SK-N-MC (cell line): ENCODE results near the gene ATG3.
A peak's percentile ranks its signal among the peaks of the same experiment; 100 is the strongest.

Experiments used
- DNase-seq: peaks from one replicate; pipeline ENCODE4 v3.0.0-alpha.2; 2011; ENCODE audit warnings: low read depth, low spot score
- H3K27ac ChIP-seq: fragments of 200-600 bp; sonication (generic); 2 replicates; pipeline ENCODE4 v1.5.1; 2016; ENCODE audit warnings: mixed run types
- H3K36me3 ChIP-seq: fragments of 200-600 bp; sonication (generic); 2 replicates; pipeline ENCODE4 v1.6.1; 2017; ENCODE audit warnings: antibody characterized with exemption, low read length, mixed read lengths; ENCODE audit not compliant: insufficient read depth
- H3K4me3 ChIP-seq: fragments of 200-600 bp; sonication (generic); 2 replicates; pipeline ENCODE4 v1.5.1; 2016
- H3K9ac ChIP-seq: fragments of 200-600 bp; sonication (generic); 2 replicates; pipeline ENCODE4 v1.8.0; 2017; ENCODE audit warnings: mixed run types, mixed read lengths; ENCODE audit not compliant: insufficient read length
- H3K9me3 ChIP-seq: fragments of 200-600 bp; sonication (generic); 2 replicates; pipeline ENCODE4 v1.6.1; 2017; ENCODE audit warnings: low read depth, mild to moderate bottlenecking, antibody characterized with exemption, low read length, moderate library complexity, mixed read lengths
- EZH2 ChIP-seq: fragments of 200-600 bp; sonication (generic); IDR thresholded peaks from one replicate; pipeline ENCODE4 v1.6.1; 2017; ENCODE audit warnings: antibody characterized with exemption
- FOXP2 ChIP-seq: optimal IDR thresholded peaks from 2 replicates; pipeline ENCODE3; 2011; ENCODE audit warnings: mild to moderate bottlenecking, moderate library complexity; ENCODE audit not compliant: insufficient read depth; ENCODE audit errors: extremely low read length, control extremely low read depth
- POLR2AphosphoS5 ChIP-seq: IDR thresholded peaks from 2 replicates; pipeline ENCODE4 v1.6.1; 2012; ENCODE audit warnings: mild to moderate bottlenecking, low read depth, low read length, borderline replicate concordance

Gene ATG3

GRCh38 chr3:112561734-112562529 lies at the start of gene ATG3, which contains the start of gene SLC35A5:
ATG3 (minus strand) TSS chr3:112561962; CDS start chr3:112561528, 434 bp downstream.
SLC35A5 (plus strand) TSS chr3:112562045; CDS start chr3:112563404, 1,359 bp downstream.
- Histone ChIP-seq H3K4me3 (peak within 1 kb of the TSS; percentile 86), H3K9me3 (no peaks in the 10 kb centered on the region), H3K9ac (peak within 1 kb of the TSS; percentile 93), H3K27ac (peak within 1 kb of the TSS; percentile 98), H3K36me3 (peaks cover 9% of the 10 kb centered on the region)
- peak; percentile 93 for DNase-seq
- TF ChIP-seq POLR2AphosphoS5 = peak; percentile 94
- no peak for TF ChIP-seq FOXP2
- TF ChIP-seq EZH2 = no peak

- Histone ChIP-seq H3K36me3 (no peaks in the 10 kb centered on the region), H3K27ac (no peak overlapping the region), H3K9me3 (no peaks in the 10 kb centered on the region), H3K4me3 (no peak overlapping the region), H3K9ac (no peak overlapping the region)
- TF ChIP-seq EZH2 = no peak
- no peak for TF ChIP-seq FOXP2
- no peak for TF ChIP-seq POLR2AphosphoS5
- no peak for DNase-seq
Observed at GRCh38 chr3:112610121-112610520, 48.4 kb upstream of the ATG3 start.

- Histone ChIP-seq H3K4me3 (no peak overlapping the region), H3K9me3 (no peaks in the 10 kb centered on the region), H3K27ac (no peak overlapping the region), H3K9ac (no peak overlapping the region), H3K36me3 (no peaks in the 10 kb centered on the region)
- TF ChIP-seq POLR2AphosphoS5 (no peak), FOXP2 (no peak), EZH2 (no peak)
- no peak for DNase-seq
Observed at GRCh38 chr3:112607863-112608262, 46.1 kb upstream of the ATG3 start.

GRCh38 chr3:112606098-112606497 lies 44.3 kb upstream of the ATG3 start:
- DNase-seq = no peak
- no peak overlapping the region for H3K9ac ChIP-seq
- TF ChIP-seq POLR2AphosphoS5 = no peak
- no peak for TF ChIP-seq FOXP2
- no peak for TF ChIP-seq EZH2
- no peaks in the 10 kb centered on the region for H3K9me3 ChIP-seq
- no peak overlapping the region for H3K4me3 ChIP-seq
- no peaks in the 10 kb centered on the region for H3K36me3 ChIP-seq
- no peak overlapping the region for H3K27ac ChIP-seq

- Histone ChIP-seq H3K36me3 (no peaks in the 10 kb centered on the region), H3K4me3 (no peak overlapping the region), H3K9me3 (no peaks in the 10 kb centered on the region), H3K9ac (no peak overlapping the region), H3K27ac (no peak overlapping the region)
- DNase-seq = no peak
- TF ChIP-seq EZH2 = no peak
- no peak for TF ChIP-seq POLR2AphosphoS5
- no peak for TF ChIP-seq FOXP2
Observed at GRCh38 chr3:112605285-112605684, 43.5 kb upstream of the ATG3 start.

- Histone ChIP-seq H3K9me3 (no peaks in the 10 kb centered on the region), H3K36me3 (no peaks in the 10 kb centered on the region), H3K27ac (no peak overlapping the region), H3K9ac (no peak overlapping the region), H3K4me3 (no peak overlapping the region)
- DNase-seq = no peak
- TF ChIP-seq EZH2 (no peak), FOXP2 (no peak), POLR2AphosphoS5 (no peak)
Observed at GRCh38 chr3:112604536-112604935, 42.8 kb upstream of the ATG3 start.

- Histone ChIP-seq H3K27ac (no peak overlapping the region), H3K9ac (no peak overlapping the region), H3K4me3 (no peak overlapping the region), H3K9me3 (no peaks in the 10 kb centered on the region), H3K36me3 (peaks cover 3% of the 10 kb centered on the region; the same call in 1 of the 2 replicates)
- no peak for DNase-seq
- TF ChIP-seq EZH2 = no peak
- TF ChIP-seq FOXP2 = no peak
- no peak for TF ChIP-seq POLR2AphosphoS5
Observed at GRCh38 chr3:112602217-112602838, 40.6 kb upstream of the ATG3 start.

GRCh38 chr3:112598731-112599130 lies 37.0 kb upstream of the ATG3 start:
- H3K9ac ChIP-seq = no peak overlapping the region
- no peak overlapping the region for H3K4me3 ChIP-seq
- TF ChIP-seq EZH2 = no peak
- TF ChIP-seq POLR2AphosphoS5 = no peak
- no peak for TF ChIP-seq FOXP2
- no peak overlapping the region for H3K27ac ChIP-seq
- no peaks in the 10 kb centered on the region for H3K9me3 ChIP-seq
- no peak for DNase-seq
- H3K36me3 ChIP-seq = peaks cover 9% of the 10 kb centered on the region; the same call in 1 of the 2 replicates
